GM12875 (cell line): ENCODE measurements around the gene PRRG3.

Experiments used
- H3K4me3 ChIP-seq: one replicate; pipeline ENCODE4 v1.5.1; 2011; ENCODE audit warnings: low read depth, low read length, control low read depth
- CTCF ChIP-seq: IDR thresholded peaks from 2 replicates; pipeline ENCODE4 v1.5.1; 2011; ENCODE audit warnings: low read depth, mild to moderate bottlenecking, control low read depth, inconsistent platforms, low read length, moderate library complexity, borderline replicate concordance; ENCODE audit not compliant: insufficient read depth

The PRRG3 gene

DNA sequence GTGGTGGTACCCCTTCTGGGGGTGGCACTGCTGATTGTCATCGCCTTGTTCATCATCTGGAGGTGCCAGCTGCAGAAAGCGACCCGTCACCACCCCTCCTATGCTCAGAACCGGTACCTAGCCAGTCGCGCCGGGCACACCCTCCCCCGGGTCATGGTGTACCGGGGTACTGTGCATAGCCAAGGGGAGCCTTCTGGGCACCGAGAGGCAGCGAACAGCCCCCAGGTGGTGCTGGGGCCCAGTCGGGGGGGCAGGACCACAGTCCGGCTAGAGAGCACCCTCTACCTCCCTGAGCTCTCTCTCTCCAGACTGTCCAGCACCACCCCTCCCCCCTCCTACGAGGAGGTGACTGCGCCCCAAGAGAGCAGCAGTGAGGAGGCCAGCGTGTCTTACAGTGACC is 5.3 kb downstream of the PRRG3 start:
- TF ChIP-seq CTCF, result no peak

DNA sequence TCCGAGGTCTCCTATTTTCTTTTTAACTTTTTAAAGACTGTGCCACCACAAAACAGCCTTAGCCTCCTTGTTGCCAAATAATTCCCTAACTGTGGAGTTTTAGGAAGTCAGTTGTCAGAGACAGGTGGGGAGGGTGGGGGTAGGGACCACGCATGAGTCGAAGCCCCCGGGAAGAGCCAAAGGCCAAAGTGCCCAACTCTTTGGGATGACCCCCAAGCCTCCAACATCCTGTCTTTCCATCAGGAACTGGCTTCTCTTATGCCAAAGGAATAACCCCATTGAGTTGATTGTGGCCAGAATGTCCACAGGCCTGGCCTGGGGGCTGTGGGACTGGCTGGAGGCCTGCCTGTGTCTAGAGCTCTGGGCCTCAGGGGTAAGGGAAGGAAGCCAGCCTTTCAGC is 5.8 kb downstream of the PRRG3 start:
- no peak overlapping the region for H3K4me3 ChIP-seq
- no peak for TF ChIP-seq CTCF

More for the DNA sequence above, 5.3 kb downstream of the PRRG3 start:
- H3K4me3 ChIP-seq, result no peak overlapping the region

GRCh38 chrX:151701531-151701930 is 6.3 kb downstream of the PRRG3 start:
- no peak overlapping the region for H3K4me3 ChIP-seq
- TF ChIP-seq CTCF, result no peak

DNA sequence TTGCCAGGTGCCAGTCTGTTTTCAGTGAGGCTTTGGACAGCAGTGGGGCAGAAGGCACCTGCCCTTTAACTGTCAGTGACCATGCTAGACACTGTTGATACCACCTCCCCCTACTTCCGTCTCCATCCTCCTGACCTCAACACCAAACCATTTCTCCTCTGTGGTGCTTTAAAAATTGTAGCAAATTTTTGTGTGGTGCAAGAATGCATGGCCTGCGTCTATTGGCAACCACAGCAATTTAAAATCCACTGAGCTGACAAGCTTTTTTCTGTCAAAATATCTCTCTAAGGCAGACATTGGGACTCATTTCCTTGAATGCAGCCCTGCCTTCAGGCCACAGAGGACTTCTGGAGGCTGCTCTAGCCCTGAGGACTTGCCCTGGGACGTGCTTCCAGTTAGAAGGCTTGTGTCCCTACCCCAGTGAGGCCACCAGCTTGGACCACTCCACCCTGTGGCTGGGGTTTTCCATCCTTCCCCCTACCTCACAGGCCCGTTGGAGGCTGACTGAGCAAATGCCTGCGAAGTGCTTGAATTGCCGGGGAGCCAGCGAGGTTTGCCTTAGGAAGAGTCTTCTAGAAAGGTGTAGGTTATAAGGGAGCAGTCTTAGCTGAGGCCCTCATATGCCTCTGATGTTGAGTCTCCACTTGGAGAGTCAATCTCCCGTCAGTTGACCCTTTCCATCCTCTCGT is 6.9 kb downstream of the PRRG3 start:
- TF ChIP-seq CTCF, result no peak
- H3K4me3 ChIP-seq, result no peak overlapping the region

- no peak overlapping the region for H3K4me3 ChIP-seq
- TF ChIP-seq CTCF, result no peak
Observed at GRCh38 chrX:151702741-151703340, 7.6 kb downstream of the PRRG3 start.

- no peak overlapping the region for H3K4me3 ChIP-seq
- TF ChIP-seq CTCF, result no peak
Observed at GRCh38 chrX:151703487-151703886, 8.2 kb downstream of the PRRG3 start.

DNA sequence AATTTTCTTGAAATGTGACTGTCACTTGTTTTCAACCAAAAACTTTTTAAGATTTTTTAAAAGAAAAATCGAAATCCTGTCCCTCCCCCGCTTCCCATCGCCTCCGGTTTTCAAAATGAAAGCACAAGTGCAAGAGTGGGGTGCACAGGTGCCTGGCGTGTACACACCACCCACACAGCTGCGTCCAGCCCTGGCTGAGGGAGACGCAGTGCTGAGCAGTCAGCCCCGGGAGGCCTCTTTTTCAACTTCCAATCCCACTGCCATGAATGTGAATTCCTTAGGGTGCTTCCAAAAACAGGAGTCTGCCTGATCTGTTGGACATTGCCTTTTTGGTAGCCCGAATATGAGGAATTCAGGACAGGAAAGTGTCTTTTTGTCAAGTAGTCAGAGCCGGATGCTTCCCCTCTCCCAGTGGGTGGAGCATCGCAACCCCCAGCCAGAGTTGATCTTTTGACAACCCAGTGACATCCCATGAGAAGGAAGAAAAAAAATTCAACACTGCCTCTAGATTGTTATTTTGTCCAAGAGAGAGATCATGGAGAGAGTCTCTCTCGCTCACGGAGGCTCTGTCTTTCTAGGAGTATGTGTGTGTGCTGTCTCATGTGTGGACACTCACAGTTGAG is 8.9 kb downstream of the PRRG3 start:
- no peak for TF ChIP-seq CTCF
- no peak overlapping the region for H3K4me3 ChIP-seq
